HEK293 (cell line): ENCODE results near the gene ZNF576.

Experiments
- CTCF ChIP-seq: fragments of 450-650 bp; formaldehyde crosslinking; IDR thresholded peaks from 2 replicates; pipeline ENCODE4 v1.5.1; 2016; ENCODE audit warnings: missing biosample characterization, missing genetic modification characterization
- EGR2 ChIP-seq: fragments of 450-650 bp; formaldehyde crosslinking; IDR thresholded peaks from 2 replicates; pipeline ENCODE4 v1.5.1; 2016; ENCODE audit warnings: low read depth, missing biosample characterization, missing genetic modification characterization
- GLIS2 ChIP-seq: fragments of 450-650 bp; formaldehyde crosslinking; IDR thresholded peaks from 2 replicates; pipeline ENCODE4 v1.5.1; 2016; ENCODE audit warnings: missing biosample characterization, missing genetic modification characterization
- INSM2 ChIP-seq: fragments of 450-650 bp; formaldehyde crosslinking; IDR thresholded peaks from 2 replicates; pipeline ENCODE4 v1.5.1; 2016; ENCODE audit warnings: missing biosample characterization, missing genetic modification characterization
- MZF1 ChIP-seq: fragments of 450-650 bp; formaldehyde crosslinking; IDR thresholded peaks from 2 replicates; pipeline ENCODE4 v1.5.1; 2017; ENCODE audit warnings: missing biosample characterization, missing genetic modification characterization, borderline replicate concordance
- RBAK ChIP-seq: fragments of 450-650 bp; formaldehyde crosslinking; IDR thresholded peaks from 2 replicates; pipeline ENCODE4 v1.5.1; 2016; ENCODE audit warnings: missing biosample characterization, missing genetic modification characterization
- ZBTB20 ChIP-seq: fragments of 450-650 bp; formaldehyde crosslinking; IDR thresholded peaks from 2 replicates; pipeline ENCODE4 v1.5.1; 2016; ENCODE audit warnings: missing biosample characterization, missing genetic modification characterization
- ZBTB49 ChIP-seq: fragments of 450-650 bp; formaldehyde crosslinking; IDR thresholded peaks from 2 replicates; pipeline ENCODE4 v1.5.1; 2016; ENCODE audit warnings: missing biosample characterization, missing genetic modification characterization, low read depth
- ZFP37 ChIP-seq: fragments of 450-650 bp; formaldehyde crosslinking; IDR thresholded peaks from 2 replicates; pipeline ENCODE4 v1.5.1; 2016; ENCODE audit warnings: missing biosample characterization, missing genetic modification characterization
- ZNF148 ChIP-seq: fragments of 450-650 bp; formaldehyde crosslinking; IDR thresholded peaks from 2 replicates; pipeline ENCODE4 v1.5.0; 2017; ENCODE audit warnings: missing biosample characterization, missing genetic modification characterization, borderline replicate concordance
- ZNF175 ChIP-seq: fragments of 450-650 bp; formaldehyde crosslinking; IDR thresholded peaks from 2 replicates; pipeline ENCODE4 v1.5.1; 2016; ENCODE audit warnings: missing biosample characterization, missing genetic modification characterization
- ZNF2 ChIP-seq: fragments of 450-650 bp; formaldehyde crosslinking; IDR thresholded peaks from 2 replicates; pipeline ENCODE4 v1.5.1; 2016; ENCODE audit warnings: missing biosample characterization, missing genetic modification characterization
- ZNF214 ChIP-seq: fragments of 450-650 bp; formaldehyde crosslinking; IDR thresholded peaks from 2 replicates; pipeline ENCODE4 v1.5.1; 2017; ENCODE audit warnings: missing biosample characterization, mild to moderate bottlenecking, missing genetic modification characterization, borderline replicate concordance
- ZNF248 ChIP-seq: fragments of 450-650 bp; formaldehyde crosslinking; IDR thresholded peaks from 2 replicates; pipeline ENCODE4 v1.5.1; 2017; ENCODE audit warnings: missing biosample characterization, missing genetic modification characterization
- ZNF404 ChIP-seq: fragments of 450-650 bp; formaldehyde crosslinking; IDR thresholded peaks from 2 replicates; pipeline ENCODE4 v1.5.1; 2017; ENCODE audit warnings: missing biosample characterization, missing genetic modification characterization
- ZNF513 ChIP-seq: fragments of 450-650 bp; IDR thresholded peaks from 2 replicates; pipeline ENCODE4 v1.5.1; 2018; ENCODE audit warnings: missing biosample characterization, missing genetic modification characterization
- ZNF521 ChIP-seq: fragments of 450-650 bp; formaldehyde crosslinking; IDR thresholded peaks from 2 replicates; pipeline ENCODE4 v1.5.1; 2017; ENCODE audit warnings: missing biosample characterization, mild to moderate bottlenecking, missing genetic modification characterization
- ZNF561 ChIP-seq: fragments of 450-650 bp; IDR thresholded peaks from 2 replicates; pipeline ENCODE4 v1.5.1; 2018; ENCODE audit warnings: missing biosample characterization, missing genetic modification characterization, borderline replicate concordance
- ZNF610 ChIP-seq: fragments of 450-650 bp; formaldehyde crosslinking; IDR thresholded peaks from 2 replicates; pipeline ENCODE4 v1.5.1; 2016; ENCODE audit warnings: missing biosample characterization, missing genetic modification characterization, borderline replicate concordance
- ZNF623 ChIP-seq: fragments of 450-650 bp; formaldehyde crosslinking; IDR thresholded peaks from 2 replicates; pipeline ENCODE4 v1.5.1; 2016; ENCODE audit warnings: missing biosample characterization, missing genetic modification characterization
- ZNF658 ChIP-seq: fragments of 450-650 bp; formaldehyde crosslinking; IDR thresholded peaks from 2 replicates; pipeline ENCODE4; 2016; ENCODE audit warnings: missing biosample characterization, missing genetic modification characterization
- ZNF660 ChIP-seq: fragments of 450-650 bp; IDR thresholded peaks from 2 replicates; pipeline ENCODE4 v1.5.1; 2018; ENCODE audit warnings: missing biosample characterization, mild to moderate bottlenecking, missing genetic modification characterization
- ZNF768 ChIP-seq: fragments of 450-650 bp; formaldehyde crosslinking; IDR thresholded peaks from 2 replicates; pipeline ENCODE4 v1.5.1; 2018; ENCODE audit warnings: missing biosample characterization, mild to moderate bottlenecking, missing genetic modification characterization
- ZSCAN18 ChIP-seq: fragments of 450-650 bp; formaldehyde crosslinking; IDR thresholded peaks from 2 replicates; pipeline ENCODE4 v1.5.1; 2016; ENCODE audit warnings: missing biosample characterization, missing genetic modification characterization
- ZSCAN4 ChIP-seq: fragments of 450-650 bp; formaldehyde crosslinking; IDR thresholded peaks from 2 replicates; pipeline ENCODE4 v1.5.1; 2017; ENCODE audit warnings: missing biosample characterization, missing genetic modification characterization

The ZNF576 gene

GRCh38 chr19:43638995-43639518, 42.7 kb downstream of the ZNF576 start (continued):
- TF ChIP-seq ZNF148 (tag by site-specific recombination) (0 out of 2 replicates have a peak, but pooled peaks have one; percentile 23), ZBTB49 (tag by site-specific recombination) (no peak), INSM2 (tag by site-specific recombination) (no peak), ZNF2 (tag by site-specific recombination) (no peak; the same call in 1 of the 2 replicates), ZNF214 (tag by site-specific recombination) (no peak), ZNF404 (no peak), ZNF248 (no peak), ZNF768 (tag by site-specific recombination) (no peak), ZBTB20 (tag by site-specific recombination) (peak; percentile 25; the same call in 1 of the 2 replicates), ZNF658 (tag by site-specific recombination) (no peak), ZNF175 (tag by site-specific recombination) (0 out of 2 replicates have a peak, but pooled peaks have one; percentile 80), ZNF623 (tag by site-specific recombination) (no peak), GLIS2 (0 out of 2 replicates have a peak, but pooled peaks have one; percentile 20), MZF1 (tag by site-specific recombination) (no peak), ZNF660 (tag by site-specific recombination) (no peak), ZNF521 (tag by site-specific recombination) (peak; percentile 70; the same call in 1 of the 2 replicates), ZSCAN4 (tag by site-specific recombination) (no peak), EGR2 (tag by site-specific recombination) (no peak), CTCF (no peak), ZNF610 (tag by site-specific recombination) (no peak), ZNF561 (tag by site-specific recombination) (no peak), ZNF513 (tag by site-specific recombination) (no peak), RBAK (tag by site-specific recombination) (0 out of 2 replicates have a peak, but pooled peaks have one; percentile 18), ZSCAN18 (tag by site-specific recombination) (0 out of 2 replicates have a peak, but pooled peaks have one; percentile 12), ZFP37 (tag by site-specific recombination) (no peak)
